ENCODE data around the gene TTC39A. TPM values are rescaled to one million over a fixed set of nuclear protein-coding genes. Genes with fewer than 3 reads are reported as not detected.

Gene TTC39A
- total RNA-seq, result 10 to 100 TPM; 65.0 to 78.4 TPM

DNA sequence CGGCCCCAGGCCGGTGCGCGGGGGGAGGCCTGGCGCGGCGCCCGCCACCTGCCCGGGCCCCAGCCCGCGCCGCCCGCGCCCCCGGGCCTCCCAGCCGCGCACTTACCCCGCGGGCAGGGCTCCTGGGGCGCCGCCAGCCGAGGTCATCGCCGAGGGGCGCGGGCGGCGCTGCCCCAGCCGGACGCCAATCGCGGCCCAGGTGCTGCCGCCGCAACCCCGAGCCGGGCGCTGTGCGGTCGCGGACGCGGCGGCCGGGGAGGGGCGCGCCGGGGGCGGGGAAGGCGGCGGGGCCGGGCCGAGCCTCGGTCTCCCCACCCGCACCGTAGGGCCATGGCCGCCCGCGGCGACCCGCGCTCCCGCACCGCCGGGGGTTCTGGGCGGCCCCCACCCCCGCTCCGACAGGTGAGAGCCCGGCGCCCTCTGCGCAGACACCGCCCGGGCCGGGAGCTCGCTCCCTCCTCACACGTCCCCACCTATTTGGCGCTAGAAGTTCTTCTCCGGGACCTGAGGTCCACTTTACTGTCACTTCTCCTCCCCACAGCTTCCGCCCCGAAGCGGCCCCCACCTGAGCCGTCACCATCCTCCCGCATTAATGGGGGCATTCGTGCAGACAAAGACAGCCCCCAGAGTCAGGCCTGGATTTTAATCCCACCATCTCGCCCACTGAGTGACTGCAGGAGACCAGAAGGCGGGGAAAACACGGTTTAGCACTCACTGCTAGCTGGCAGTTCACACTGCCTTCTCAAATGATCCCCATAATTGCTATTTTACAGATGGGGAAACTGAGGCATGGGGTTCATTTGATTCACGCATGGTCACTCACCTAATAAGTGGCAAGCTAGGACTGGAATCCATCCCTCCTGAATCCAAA lies at the start of gene TTC39A:
TSS of gene TTC39A (minus strand) at position 232 of the 871 bp plus-strand sequence. CDS start at position 147, 85 bp downstream.
- peak within 1 kb of the TSS; percentile 39 to 58 for H3K4me3 ChIP-seq
- no peaks in the 10 kb centered on the region for H3K9me3 ChIP-seq
- TF ChIP-seq, protein P1, sequence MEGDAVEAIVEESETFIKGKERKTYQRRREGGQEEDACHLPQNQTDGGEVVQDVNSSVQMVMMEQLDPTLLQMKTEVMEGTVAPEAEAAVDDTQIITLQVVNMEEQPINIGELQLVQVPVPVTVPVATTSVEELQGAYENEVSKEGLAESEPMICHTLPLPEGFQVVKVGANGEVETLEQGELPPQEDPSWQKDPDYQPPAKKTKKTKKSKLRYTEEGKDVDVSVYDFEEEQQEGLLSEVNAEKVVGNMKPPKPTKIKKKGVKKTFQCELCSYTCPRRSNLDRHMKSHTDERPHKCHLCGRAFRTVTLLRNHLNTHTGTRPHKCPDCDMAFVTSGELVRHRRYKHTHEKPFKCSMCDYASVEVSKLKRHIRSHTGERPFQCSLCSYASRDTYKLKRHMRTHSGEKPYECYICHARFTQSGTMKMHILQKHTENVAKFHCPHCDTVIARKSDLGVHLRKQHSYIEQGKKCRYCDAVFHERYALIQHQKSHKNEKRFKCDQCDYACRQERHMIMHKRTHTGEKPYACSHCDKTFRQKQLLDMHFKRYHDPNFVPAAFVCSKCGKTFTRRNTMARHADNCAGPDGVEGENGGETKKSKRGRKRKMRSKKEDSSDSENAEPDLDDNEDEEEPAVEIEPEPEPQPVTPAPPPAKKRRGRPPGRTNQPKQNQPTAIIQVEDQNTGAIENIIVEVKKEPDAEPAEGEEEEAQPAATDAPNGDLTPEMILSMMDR (IDR thresholded peaks at IDR 0.05), result no peak
- DNase-seq (ENCODE audit: low spot score), result no peak
- peak within 1 kb of the TSS; percentile 78 to 88 for H3K27ac ChIP-seq
- H3K27me3 ChIP-seq (replicated peaks; ENCODE audit: insufficient read depth), result no peaks in the 10 kb centered on the region
- intact Hi-C loops (cut with DNase I), result loop anchor here (10.0 kb wide), 1 partner anchor 204 kb away; no protein-coding TSS in a partner anchor
- 9% methylated on average over 26 of the region's 87 CpGs for WGBS
- no peaks in the 10 kb centered on the region for H3K4me1 ChIP-seq (replicated peaks)
- H3K36me3 ChIP-seq, result no peaks in the 10 kb centered on the region

DNA sequence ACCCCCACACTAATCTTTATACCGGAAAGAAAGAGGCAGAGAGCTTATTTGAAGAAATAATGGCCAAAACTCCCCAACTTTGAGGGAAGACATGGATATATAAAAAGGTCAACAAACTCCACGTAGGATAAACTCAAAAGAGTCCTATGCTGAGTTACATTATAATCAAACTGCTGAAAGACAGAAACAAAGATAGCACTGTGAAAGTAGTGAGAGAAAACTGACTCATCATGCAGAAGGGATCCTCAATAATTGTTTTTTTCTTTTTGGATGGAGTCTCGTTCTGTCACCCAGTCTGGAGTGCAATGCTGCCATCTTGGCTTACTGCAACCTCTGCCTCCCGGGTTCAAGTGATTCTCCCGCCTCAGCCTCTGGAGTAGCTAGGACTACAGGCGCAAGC lies 48.5 kb upstream of the TTC39A start:
- no peak for DNase-seq (ENCODE audit: low spot score)
- TF ChIP-seq, protein P1 (IDR thresholded peaks at IDR 0.05), result no peak
- no peak for TF ChIP-seq POLR2A (IDR thresholded peaks at IDR 0.05)
- no peak for TF ChIP-seq POLR2AphosphoS5 (IDR thresholded peaks at IDR 0.05)
- 96% methylated on average over 6 of the region's 6 CpGs for WGBS
- Histone ChIP-seq H3K27ac (no peak overlapping the region), H3K27me3 (replicated peaks; ENCODE audit: insufficient read depth) (no peaks in the 10 kb centered on the region), H3K9me3 (no peaks in the 10 kb centered on the region), H3K4me1 (replicated peaks) (no peaks in the 10 kb centered on the region), H3K4me3 (no peak overlapping the region), H3K36me3 (no peaks in the 10 kb centered on the region)
- intact Hi-C loops (cut with DNase I), result no loop called here

DNA sequence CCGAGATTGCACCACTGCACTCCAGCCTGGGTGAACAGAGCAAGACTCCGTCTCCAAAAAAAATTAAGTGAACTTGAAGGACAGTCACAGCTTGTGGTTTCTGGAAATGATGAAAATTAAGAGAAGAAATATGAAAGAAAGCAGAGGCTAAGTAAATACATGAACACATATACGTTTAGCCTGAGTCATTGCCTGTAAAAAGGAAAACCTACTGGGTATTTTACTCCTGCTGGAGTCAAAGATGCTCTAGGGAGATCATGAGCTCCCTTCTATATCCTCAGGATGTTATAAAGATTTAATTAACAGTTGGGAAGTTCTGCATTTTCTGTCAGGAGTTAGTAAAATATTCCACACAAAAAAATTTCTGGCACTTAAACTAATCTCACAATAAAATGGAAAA lies 43.5 kb upstream of the TTC39A start:
- intact Hi-C loops (cut with DNase I), result no loop called here
- Histone ChIP-seq H3K4me1 (replicated peaks) (no peaks in the 10 kb centered on the region), H3K4me3 (no peak overlapping the region), H3K27ac (no peak overlapping the region), H3K27me3 (replicated peaks; ENCODE audit: insufficient read depth) (no peaks in the 10 kb centered on the region), H3K9me3 (no peaks in the 10 kb centered on the region), H3K36me3 (no peaks in the 10 kb centered on the region)
- TF ChIP-seq, protein P1 (IDR thresholded peaks at IDR 0.05), result no peak
- no peak for TF ChIP-seq POLR2AphosphoS5 (IDR thresholded peaks at IDR 0.05)
- no peak for TF ChIP-seq POLR2A (IDR thresholded peaks at IDR 0.05)
- no peak for DNase-seq (ENCODE audit: low spot score)
- 89% methylated on average over 3 of the region's 3 CpGs for WGBS

- no peak overlapping the region for H3K4me3 ChIP-seq
- TF ChIP-seq, protein P1 (IDR thresholded peaks at IDR 0.05), result no peak
- no peaks in the 10 kb centered on the region for H3K9me3 ChIP-seq
- no peak overlapping the region for H3K27ac ChIP-seq
- no peak for DNase-seq (ENCODE audit: low spot score)
- no peaks in the 10 kb centered on the region for H3K27me3 ChIP-seq (replicated peaks; ENCODE audit: insufficient read depth)
- intact Hi-C loops (cut with DNase I), result no loop called here
- no peaks in the 10 kb centered on the region for H3K36me3 ChIP-seq
- no peaks in the 10 kb centered on the region for H3K4me1 ChIP-seq (replicated peaks)
Observed at GRCh38 chr1:51372561-51372960, 42.2 kb upstream of the TTC39A start.

DNA sequence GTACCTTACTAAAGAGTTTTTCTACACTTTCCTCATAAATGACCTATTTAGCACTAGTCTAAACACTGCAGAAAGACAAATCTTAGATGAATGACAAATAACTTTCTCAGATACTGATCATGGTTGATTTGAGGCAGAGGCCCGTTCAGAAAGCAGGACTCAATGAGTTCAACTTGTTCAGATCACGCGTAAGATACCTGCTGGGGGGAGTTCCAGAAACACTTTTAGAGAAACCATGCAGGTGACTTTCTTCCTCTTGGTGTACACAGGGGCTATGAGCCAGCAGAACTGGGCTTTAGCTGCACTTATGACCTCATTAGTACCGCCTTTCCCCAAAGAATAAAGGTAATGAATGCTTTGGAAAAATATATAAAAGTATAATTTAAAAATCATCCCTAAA lies 38.8 kb upstream of the TTC39A start:
- no peaks in the 10 kb centered on the region for H3K36me3 ChIP-seq
- no peak for TF ChIP-seq POLR2AphosphoS5 (IDR thresholded peaks at IDR 0.05)
- TF ChIP-seq, protein P1 (IDR thresholded peaks at IDR 0.05), result no peak
- no peak for TF ChIP-seq POLR2A (IDR thresholded peaks at IDR 0.05)
- WGBS, result 74% methylated on average over 4 of the region's 4 CpGs
- no peak overlapping the region for H3K4me3 ChIP-seq
- no peak overlapping the region for H3K27ac ChIP-seq
- H3K9me3 ChIP-seq, result no peaks in the 10 kb centered on the region
- DNase-seq (ENCODE audit: low spot score), result no peak
- H3K4me1 ChIP-seq (replicated peaks), result peaks cover 5% of the 10 kb centered on the region
- intact Hi-C loops (cut with DNase I), result no loop called here
- H3K27me3 ChIP-seq (replicated peaks; ENCODE audit: insufficient read depth), result no peaks in the 10 kb centered on the region
